Skeletal muscle tissue (tissue), 4 donors: ENCODE measurements around the gene FADS3. TPM values are rescaled to one million over a fixed set of nuclear protein-coding genes. Genes with fewer than 3 reads are reported as not detected.

Experiments
- H3K27ac ChIP-seq: one replicate; pipeline ENCODE4 v1.7.0; 2013; ENCODE audit warnings: mild to moderate bottlenecking, low read depth, low read length, inconsistent platforms
- H3K27me3 ChIP-seq, 3 donors: one replicate each; pipeline ENCODE4 v1.7.0; 2013; ENCODE audit warnings: low read length in 3 of 3; ENCODE audit not compliant: control insufficient read depth in 3 of 3, insufficient read depth in 3 of 3
- H3K36me3 ChIP-seq, 3 donors: one replicate each; pipeline ENCODE4 v1.7.0; 2013; ENCODE audit warnings: low read length in 3 of 3; ENCODE audit not compliant: control insufficient read depth in 3 of 3, insufficient read depth in 3 of 3
- H3K4me1 ChIP-seq, 3 donors: one replicate each; pipeline ENCODE4 v1.7.0; 2013; ENCODE audit warnings: low read length in 3 of 3, mild to moderate bottlenecking in 3 of 3; ENCODE audit not compliant: control insufficient read depth in 3 of 3, insufficient read depth in 3 of 3
- H3K4me3 ChIP-seq, 3 donors: one replicate each; pipeline ENCODE4 v1.7.0; 2013; ENCODE audit warnings: low read length in 3 of 3
- H3K9ac ChIP-seq, 3 donors: one replicate each; pipeline ENCODE4 v1.7.0; 2013; ENCODE audit warnings: low read length in 3 of 3, mild to moderate bottlenecking in 3 of 3, moderate library complexity in 2 of 3, low read depth in 1 of 3
- H3K9me3 ChIP-seq, 3 donors: one replicate each; pipeline ENCODE4 v1.7.0; 2013; ENCODE audit warnings: low read length in 3 of 3; ENCODE audit not compliant: control insufficient read depth in 3 of 3
- total RNA-seq: library from RNA; depleted of rRNA; stranded (reverse); fragments of >200 nt; gene quantifications from one replicate; pipeline ENCODE4 v1.2.3, GENCODE V29; 2014
- donor health status: Osteomylitis.

FADS3 gene
- total RNA-seq, 1 donor from 2014 or later, result 43.3 TPM

GRCh38 chr11:61841636-61842527 is 49.5 kb downstream of the FADS3 start:
- Histone ChIP-seq H3K4me3 (no peak overlapping the region), H3K9me3 (no peaks in the 10 kb centered on the region), H3K27me3 (no peaks in the 10 kb centered on the region), H3K27ac (no peak overlapping the region), H3K36me3 (peaks cover 7 to 20% (median 18%) of the 10 kb centered on the region in 3 donors), H3K4me1 (peaks cover 0 to 3% (median 0%) of the 10 kb centered on the region in 3 donors), H3K9ac (no peak overlapping the region)

GRCh38 chr11:61840371-61840770 is 51.0 kb downstream of the FADS3 start:
- no peak overlapping the region for H3K27ac ChIP-seq
- no peaks in the 10 kb centered on the region for H3K27me3 ChIP-seq
- H3K9ac ChIP-seq, result no peak overlapping the region
- H3K36me3 ChIP-seq, result peaks cover 7 to 20% (median 18%) of the 10 kb centered on the region in 3 donors
- no peak overlapping the region for H3K4me3 ChIP-seq
- H3K4me1 ChIP-seq, result peaks cover 0 to 5% (median 0%) of the 10 kb centered on the region in 3 donors
- no peaks in the 10 kb centered on the region for H3K9me3 ChIP-seq

GRCh38 chr11:61839742-61840141 is 51.6 kb downstream of the FADS3 start:
- Histone ChIP-seq H3K4me1 (peaks cover 0 to 6% (median 3%) of the 10 kb centered on the region in 3 donors), H3K36me3 (peaks cover 7 to 18% (median 17%) of the 10 kb centered on the region in 3 donors), H3K9ac (no peak overlapping the region), H3K27ac (no peak overlapping the region), H3K27me3 (no peaks in the 10 kb centered on the region), H3K9me3 (no peaks in the 10 kb centered on the region), H3K4me3 (no peak overlapping the region)

- H3K4me1 ChIP-seq, result peaks cover 7 to 14% (median 10%) of the 10 kb centered on the region in 3 donors
- H3K36me3 ChIP-seq, result peaks cover 7 to 18% (median 17%) of the 10 kb centered on the region in 3 donors
- H3K9me3 ChIP-seq, result no peaks in the 10 kb centered on the region
- H3K27me3 ChIP-seq, result no peaks in the 10 kb centered on the region
- H3K4me3 ChIP-seq, result no peak overlapping the region
- no peak overlapping the region for H3K27ac ChIP-seq
- H3K9ac ChIP-seq, result no peak overlapping the region
Observed at GRCh38 chr11:61838921-61839320, 52.4 kb downstream of the FADS3 start.

- Histone ChIP-seq H3K4me3 (no peak overlapping the region), H3K9me3 (no peaks in the 10 kb centered on the region), H3K27ac (no peak overlapping the region), H3K4me1 (peaks cover 11 to 17% (median 13%) of the 10 kb centered on the region in 3 donors), H3K27me3 (no peaks in the 10 kb centered on the region), H3K9ac (no peak overlapping the region), H3K36me3 (peaks cover 7 to 18% (median 17%) of the 10 kb centered on the region in 3 donors)
Observed at GRCh38 chr11:61838501-61838900, 52.8 kb downstream of the FADS3 start.

- Histone ChIP-seq H3K4me3 (no peak overlapping the region), H3K9ac (no peak overlapping the region), H3K27me3 (peaks cover 0 to 7% (median 4%) of the 10 kb centered on the region in 3 donors), H3K4me1 (peaks cover 11 to 20% (median 14%) of the 10 kb centered on the region in 3 donors), H3K27ac (no peak overlapping the region), H3K36me3 (peaks cover 7 to 18% (median 14%) of the 10 kb centered on the region in 3 donors), H3K9me3 (no peaks in the 10 kb centered on the region)
Observed at GRCh38 chr11:61837411-61838005, 53.8 kb downstream of the FADS3 start.

GRCh38 chr11:61836193-61836592 is 55.2 kb downstream of the FADS3 start:
- Histone ChIP-seq H3K27me3 (peaks cover 5 to 8% (median 7%) of the 10 kb centered on the region in 3 donors), H3K27ac (no peak overlapping the region), H3K9me3 (no peaks in the 10 kb centered on the region), H3K9ac (no peak overlapping the region), H3K4me3 (no peak overlapping the region), H3K36me3 (peaks cover 7 to 16% (median 12%) of the 10 kb centered on the region in 3 donors), H3K4me1 (peaks cover 11 to 28% (median 23%) of the 10 kb centered on the region in 3 donors)

- Histone ChIP-seq H3K4me1 (peaks cover 11 to 34% (median 32%) of the 10 kb centered on the region in 3 donors), H3K27ac (peak overlapping the region; percentile 56), H3K9me3 (no peaks in the 10 kb centered on the region), H3K27me3 (peaks cover 5 to 9% (median 8%) of the 10 kb centered on the region in 3 donors), H3K4me3 (peak overlapping the region in 1 of 3 donors; percentile 41), H3K9ac (peak overlapping the region in 1 of 3 donors; percentile 40), H3K36me3 (peaks cover 0 to 4% (median 4%) of the 10 kb centered on the region in 3 donors)
Observed at GRCh38 chr11:61834278-61835048, 56.9 kb downstream of the FADS3 start.

- Histone ChIP-seq H3K36me3 (peaks cover 0 to 4% (median 4%) of the 10 kb centered on the region in 3 donors), H3K27me3 (peaks cover 5 to 13% (median 8%) of the 10 kb centered on the region in 3 donors), H3K9me3 (no peaks in the 10 kb centered on the region), H3K9ac (peak overlapping the region in 1 of 3 donors; percentile 40), H3K4me3 (peak overlapping the region in 1 of 3 donors; percentile 41), H3K27ac (peak overlapping the region; percentile 56), H3K4me1 (peaks cover 13 to 40% (median 37%) of the 10 kb centered on the region in 3 donors)
Observed at GRCh38 chr11:61833926-61834277, 57.4 kb downstream of the FADS3 start.
